ENCODE data around the gene RHBDF2. TPM values are rescaled to one million over a fixed set of nuclear protein-coding genes. Genes with fewer than 3 reads are reported as not detected.

The RHBDF2 gene
- polyA plus RNA-seq, 3 donors, result 36.9 to 124 (median 68.6) TPM

GRCh38 chr17:76546556-76547182 lies 45.4 kb upstream of the RHBDF2 start:
- Histone ChIP-seq H3K27ac (ENCODE audit: low read depth in 1 of 2, low read length in 2 of 2) (no peak overlapping the region), H2AFZ (ENCODE audit: insufficient read depth, low read depth, low read length, poor library complexity, severe bottlenecking) (no peak overlapping the region), H3K79me2 (ENCODE audit: insufficient read depth, low read length) (no peaks in the 10 kb centered on the region), H3K36me3 (replicated peaks in 1 of 2; ENCODE audit: control insufficient read depth in 1 of 2, insufficient read depth in 2 of 2, low read length in 2 of 2) (no peaks in the 10 kb centered on the region), H3K9me3 (replicated peaks in 1 of 2; ENCODE audit: control insufficient read depth in 1 of 2, insufficient read depth in 1 of 2, low read length in 2 of 2) (no peaks in the 10 kb centered on the region), H3K4me2 (replicated peaks; ENCODE audit: extremely low read depth, low read length, poor library complexity, severe bottlenecking) (no peak overlapping the region), H3K4me1 (ENCODE audit: control insufficient read depth in 1 of 2, insufficient read depth in 2 of 2, low read length in 2 of 2) (peaks cover 15 to 21% of the 10 kb centered on the region in 2 donors), H3K9ac (ENCODE audit: insufficient read depth, low read length, poor library complexity, severe bottlenecking) (no peak overlapping the region), H3K27me3 (ENCODE audit: control insufficient read depth in 2 of 2, insufficient read depth in 2 of 2, low read length in 2 of 2) (peaks cover 0 to 26% of the 10 kb centered on the region in 2 donors), H3K4me3 (replicated peaks in 1 of 3; ENCODE audit: low read depth in 2 of 3, low read length in 3 of 3) (no peak overlapping the region), H4K20me1 (ENCODE audit: insufficient read depth, low read length) (no peaks in the 10 kb centered on the region)
- Mint-ChIP-seq H3K36me3 (no peaks in the 10 kb centered on the region), H3K4me1 (peaks cover 22% of the 10 kb centered on the region), H3K27me3 (ENCODE audit: low read depth in 3 of 3) (peaks cover 23 to 36% (median 26%) of the 10 kb centered on the region in 3 donors), H3K4me3 (no peak overlapping the region), H3K27ac (peak overlapping the region in 1 of 7 donors; percentile 2), H3K9me3 (peaks cover 0 to 2% (median 0%) of the 10 kb centered on the region in 7 donors)
- intact Hi-C loops (cut with micrococcal nuclease), result no loop called here
- DNase-seq, result no peak
- WGBS (ENCODE audit: insufficient coverage), result 41% methylated on average over 5 of the region's 11 CpGs
- TF ChIP-seq CTCF (IDR thresholded peaks at IDR 0.05), result no peak

- H2AFZ ChIP-seq (ENCODE audit: insufficient read depth, low read depth, low read length, poor library complexity, severe bottlenecking), result no peak overlapping the region
- no peaks in the 10 kb centered on the region for H3K79me2 ChIP-seq (ENCODE audit: insufficient read depth, low read length)
- no peaks in the 10 kb centered on the region for H3K36me3 ChIP-seq (replicated peaks in 1 of 2; ENCODE audit: control insufficient read depth in 1 of 2, insufficient read depth in 2 of 2, low read length in 2 of 2)
- Mint-ChIP-seq H3K9me3 (peaks cover 0 to 2% (median 0%) of the 10 kb centered on the region in 7 donors), H3K27me3 (ENCODE audit: low read depth in 3 of 3) (peaks cover 23 to 38% (median 29%) of the 10 kb centered on the region in 3 donors), H3K27ac (no peak overlapping the region), H3K4me3 (no peak overlapping the region), H3K4me1 (peaks cover 19% of the 10 kb centered on the region), H3K36me3 (no peaks in the 10 kb centered on the region)
- peaks cover 0 to 26% of the 10 kb centered on the region in 2 donors for H3K27me3 ChIP-seq (ENCODE audit: control insufficient read depth in 2 of 2, insufficient read depth in 2 of 2, low read length in 2 of 2)
- no peak overlapping the region for H3K4me2 ChIP-seq (replicated peaks; ENCODE audit: extremely low read depth, low read length, poor library complexity, severe bottlenecking)
- H3K9ac ChIP-seq (ENCODE audit: insufficient read depth, low read length, poor library complexity, severe bottlenecking), result no peak overlapping the region
- H3K27ac ChIP-seq (ENCODE audit: low read depth in 1 of 2, low read length in 2 of 2), result no peak overlapping the region
- no peak for DNase-seq
- H3K4me3 ChIP-seq (replicated peaks in 1 of 3; ENCODE audit: low read depth in 2 of 3, low read length in 3 of 3), result no peak overlapping the region
- no peaks in the 10 kb centered on the region for H4K20me1 ChIP-seq (ENCODE audit: insufficient read depth, low read length)
- TF ChIP-seq CTCF (IDR thresholded peaks at IDR 0.05), result no peak
- 80% methylated on average over 12 of the region's 13 CpGs for WGBS (ENCODE audit: insufficient coverage)
- intact Hi-C loops (cut with micrococcal nuclease), result no loop called here
- H3K4me1 ChIP-seq (ENCODE audit: control insufficient read depth in 1 of 2, insufficient read depth in 2 of 2, low read length in 2 of 2), result peaks cover 9 to 15% of the 10 kb centered on the region in 2 donors
- H3K9me3 ChIP-seq (replicated peaks in 1 of 2; ENCODE audit: control insufficient read depth in 1 of 2, insufficient read depth in 1 of 2, low read length in 2 of 2), result no peaks in the 10 kb centered on the region
Measured at GRCh38 chr17:76545918-76546555, 44.8 kb upstream of the RHBDF2 start.
